Measurements from ENCODE around the gene PKHD1.

The PKHD1 gene

GRCh38 chr6:51792273-51793030 is 295.0 kb downstream of the PKHD1 start:
- H3K36me3 Mint-ChIP-seq (ENCODE audit: low read depth): no peaks in the 10 kb centered on the region
- H3K9me3 Mint-ChIP-seq: peaks cover 11% of the 10 kb centered on the region
- DNase-seq (no peak), ATAC-seq (no peak)
- H3K4me1 Mint-ChIP-seq: no peaks in the 10 kb centered on the region
- no peak overlapping the region for H3K4me3 Mint-ChIP-seq
- no peak overlapping the region for H3K27ac Mint-ChIP-seq
- H3K27me3 Mint-ChIP-seq: no peaks in the 10 kb centered on the region

GRCh38 chr6:51790946-51791345 is 296.5 kb downstream of the PKHD1 start:
- no peaks in the 10 kb centered on the region for H3K36me3 Mint-ChIP-seq (ENCODE audit: low read depth)
- no peak overlapping the region for H3K4me3 Mint-ChIP-seq
- H3K27ac Mint-ChIP-seq: no peak overlapping the region
- no peaks in the 10 kb centered on the region for H3K27me3 Mint-ChIP-seq
- H3K9me3 Mint-ChIP-seq: peaks cover 10% of the 10 kb centered on the region
- H3K4me1 Mint-ChIP-seq: no peaks in the 10 kb centered on the region
- ATAC-seq: no peak
- no peak for DNase-seq

- Mint-ChIP-seq H3K27ac (no peak overlapping the region), H3K4me3 (no peak overlapping the region), H3K4me1 (no peaks in the 10 kb centered on the region), H3K9me3 (no peaks in the 10 kb centered on the region), H3K27me3 (no peaks in the 10 kb centered on the region), H3K36me3 (ENCODE audit: low read depth) (no peaks in the 10 kb centered on the region)
- ATAC-seq: no peak
- DNase-seq: no peak
Observed at GRCh38 chr6:51788121-51788520, 299.3 kb downstream of the PKHD1 start.

DNA sequence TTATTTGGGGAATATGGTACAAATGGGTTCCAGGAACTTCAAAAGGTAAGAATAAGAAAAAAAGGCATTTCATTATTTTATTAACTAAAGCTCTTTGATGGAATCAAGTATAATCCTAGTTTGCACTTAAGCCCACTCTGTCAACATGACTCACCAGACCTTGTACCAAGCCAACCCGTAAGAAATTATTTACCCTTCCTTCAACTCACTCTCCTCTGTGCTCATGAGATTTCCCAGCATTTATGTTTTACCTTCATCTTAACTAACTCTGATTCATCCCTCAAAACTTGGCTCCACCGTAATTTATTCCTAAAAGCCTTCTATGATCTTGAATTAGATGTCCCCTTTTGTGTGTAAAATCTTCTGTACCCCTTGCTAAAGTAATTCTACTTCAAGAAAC is 308.7 kb downstream of the PKHD1 start:
- DNase-seq (no peak), ATAC-seq (no peak)
- H3K4me1 Mint-ChIP-seq: no peaks in the 10 kb centered on the region
- no peaks in the 10 kb centered on the region for H3K27me3 Mint-ChIP-seq
- no peak overlapping the region for H3K27ac Mint-ChIP-seq
- H3K36me3 Mint-ChIP-seq (ENCODE audit: low read depth): no peaks in the 10 kb centered on the region
- H3K4me3 Mint-ChIP-seq: no peak overlapping the region
- no peaks in the 10 kb centered on the region for H3K9me3 Mint-ChIP-seq

DNA sequence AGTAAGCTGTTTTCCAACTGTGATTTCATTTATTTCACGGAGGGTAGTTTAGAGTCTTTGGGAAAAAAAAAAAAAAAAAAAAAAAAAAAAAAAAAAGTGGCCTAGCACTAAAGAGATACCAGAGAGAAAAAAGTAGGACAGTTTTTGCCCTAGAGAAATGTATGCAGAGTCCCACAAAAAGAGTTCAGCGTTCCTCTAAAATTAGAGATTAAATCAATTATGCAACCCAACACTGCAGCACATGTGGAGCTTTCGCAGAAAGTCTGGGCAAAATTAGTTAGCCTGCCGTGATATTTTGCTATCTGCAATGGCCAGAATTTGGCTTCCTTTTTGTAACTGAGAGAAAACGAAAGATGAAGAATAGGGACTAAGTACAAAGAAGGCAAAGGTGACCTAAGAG is 309.8 kb downstream of the PKHD1 start:
- Mint-ChIP-seq H3K4me1 (no peaks in the 10 kb centered on the region), H3K4me3 (no peak overlapping the region), H3K27ac (no peak overlapping the region), H3K27me3 (no peaks in the 10 kb centered on the region), H3K9me3 (no peaks in the 10 kb centered on the region), H3K36me3 (ENCODE audit: low read depth) (no peaks in the 10 kb centered on the region)
- DNase-seq: no peak
- no peak for ATAC-seq

DNA sequence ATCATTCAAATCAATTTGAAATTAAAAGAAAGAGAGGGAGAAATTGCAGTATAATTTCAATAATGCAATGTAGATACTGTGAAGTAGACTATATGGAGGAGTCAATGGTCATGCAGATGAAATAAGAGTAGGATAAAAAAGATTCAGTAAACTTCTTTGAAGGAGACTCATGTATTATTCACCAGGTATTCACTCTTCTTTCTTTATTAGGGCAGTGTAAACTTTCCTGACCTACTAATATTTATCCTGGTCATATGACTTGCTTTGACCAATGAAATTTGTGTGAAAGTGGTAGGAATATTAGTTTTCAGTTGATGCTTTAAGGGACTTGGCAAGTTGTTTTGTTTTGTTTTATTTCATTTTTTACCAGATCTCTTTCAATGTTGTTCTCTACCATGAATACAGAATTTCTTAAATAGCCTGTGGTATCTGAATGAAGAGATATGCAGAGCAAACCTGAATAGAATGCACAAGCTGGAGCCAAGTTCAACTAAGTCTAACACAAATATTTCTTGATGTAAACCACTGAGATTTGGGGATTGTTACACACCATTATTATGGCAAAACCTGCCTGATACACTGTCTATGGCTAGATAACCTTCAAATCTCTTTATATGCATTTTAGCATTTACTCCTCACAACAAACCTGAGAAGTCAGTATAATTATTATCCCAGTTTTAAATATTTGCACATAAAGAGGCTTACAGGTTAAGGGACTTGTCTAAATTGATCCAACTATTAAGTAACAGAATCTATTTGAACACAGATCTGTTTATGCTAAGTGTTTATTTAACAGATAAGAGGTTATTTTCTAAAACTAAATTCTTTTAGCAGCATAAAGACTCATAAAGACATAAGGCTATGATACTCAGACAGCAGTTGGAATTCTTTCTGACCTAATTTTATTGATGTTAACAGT is 311.2 kb downstream of the PKHD1 start:
- no peaks in the 10 kb centered on the region for H3K4me1 Mint-ChIP-seq
- DNase-seq: no peak
- H3K4me3 Mint-ChIP-seq: no peak overlapping the region
- no peaks in the 10 kb centered on the region for H3K36me3 Mint-ChIP-seq (ENCODE audit: low read depth)
- H3K27me3 Mint-ChIP-seq: no peaks in the 10 kb centered on the region
- no peak overlapping the region for H3K27ac Mint-ChIP-seq
- ATAC-seq: no peak
- no peaks in the 10 kb centered on the region for H3K9me3 Mint-ChIP-seq

DNA sequence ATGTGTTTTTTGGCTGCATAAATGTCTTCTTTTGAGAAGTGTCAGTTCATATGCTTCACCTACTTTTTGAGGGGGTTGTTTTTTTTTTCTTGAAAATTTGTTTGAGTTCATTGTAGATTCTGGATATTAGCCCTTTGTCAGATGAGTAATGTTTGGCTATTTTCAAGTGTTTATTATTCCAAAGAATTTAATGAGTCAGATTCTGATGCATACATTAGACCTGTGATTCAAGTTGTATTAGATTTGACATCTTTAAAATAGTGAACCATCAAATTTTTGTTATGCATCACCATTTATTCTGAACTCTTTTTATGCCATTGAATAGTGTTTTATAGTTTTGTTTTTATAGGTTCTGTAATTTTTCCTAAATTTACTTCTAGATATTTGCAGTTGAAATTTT is 319.3 kb downstream of the PKHD1 start:
- H3K4me3 Mint-ChIP-seq: no peak overlapping the region
- no peaks in the 10 kb centered on the region for H3K36me3 Mint-ChIP-seq (ENCODE audit: low read depth)
- H3K27me3 Mint-ChIP-seq: no peaks in the 10 kb centered on the region
- DNase-seq: no peak
- no peak for ATAC-seq
- H3K9me3 Mint-ChIP-seq: peaks cover 15% of the 10 kb centered on the region
- H3K4me1 Mint-ChIP-seq: no peaks in the 10 kb centered on the region
- no peak overlapping the region for H3K27ac Mint-ChIP-seq

GRCh38 chr6:51765230-51765629 is 322.2 kb downstream of the PKHD1 start:
- no peak for ATAC-seq
- Mint-ChIP-seq H3K9me3 (peaks cover 16% of the 10 kb centered on the region), H3K4me3 (no peak overlapping the region), H3K27ac (no peak overlapping the region), H3K36me3 (ENCODE audit: low read depth) (no peaks in the 10 kb centered on the region), H3K4me1 (no peaks in the 10 kb centered on the region), H3K27me3 (no peaks in the 10 kb centered on the region)
- DNase-seq: no peak

GRCh38 chr6:51753635-51754034 is 333.8 kb downstream of the PKHD1 start:
- no peaks in the 10 kb centered on the region for H3K36me3 Mint-ChIP-seq (ENCODE audit: low read depth)
- no peak for DNase-seq
- no peak for ATAC-seq
- no peaks in the 10 kb centered on the region for H3K27me3 Mint-ChIP-seq
- peaks cover 2% of the 10 kb centered on the region for H3K9me3 Mint-ChIP-seq
- H3K27ac Mint-ChIP-seq: no peak overlapping the region
- H3K4me3 Mint-ChIP-seq: no peak overlapping the region
- no peaks in the 10 kb centered on the region for H3K4me1 Mint-ChIP-seq

GRCh38 chr6:51743999-51744398 is 343.4 kb downstream of the PKHD1 start:
- Mint-ChIP-seq H3K36me3 (ENCODE audit: low read depth) (no peaks in the 10 kb centered on the region), H3K27me3 (peaks cover 2% of the 10 kb centered on the region), H3K9me3 (peaks cover 8% of the 10 kb centered on the region), H3K4me3 (no peak overlapping the region), H3K27ac (no peak overlapping the region), H3K4me1 (no peaks in the 10 kb centered on the region)
- DNase-seq (no peak), ATAC-seq (no peak)

GRCh38 chr6:51740658-51741057 is 346.8 kb downstream of the PKHD1 start:
- no peak overlapping the region for H3K4me3 Mint-ChIP-seq
- H3K9me3 Mint-ChIP-seq: no peaks in the 10 kb centered on the region
- no peak for ATAC-seq
- no peak for DNase-seq
- H3K4me1 Mint-ChIP-seq: no peaks in the 10 kb centered on the region
- H3K36me3 Mint-ChIP-seq (ENCODE audit: low read depth): no peaks in the 10 kb centered on the region
- H3K27me3 Mint-ChIP-seq: peaks cover 4% of the 10 kb centered on the region
- no peak overlapping the region for H3K27ac Mint-ChIP-seq

DNA sequence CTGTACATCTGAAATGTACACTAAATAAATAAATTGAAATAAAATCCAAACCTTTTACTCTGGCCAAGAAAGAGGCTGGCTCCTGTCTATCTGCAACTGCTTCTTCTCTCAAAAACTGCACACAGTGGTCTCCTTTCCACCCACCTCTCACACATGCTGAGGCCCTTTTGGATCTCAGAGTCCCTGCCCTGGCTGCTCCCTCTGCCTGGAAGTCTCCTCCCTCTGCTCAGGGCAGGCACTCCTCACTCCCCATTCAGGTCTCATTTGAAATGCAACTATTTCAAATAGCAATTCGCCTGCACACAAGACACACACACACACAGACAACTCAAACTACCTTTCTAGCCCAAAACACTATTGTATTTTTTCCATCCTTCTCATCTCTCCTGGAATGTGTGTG is 348.8 kb downstream of the PKHD1 start:
- Mint-ChIP-seq H3K9me3 (no peaks in the 10 kb centered on the region), H3K27ac (no peak overlapping the region), H3K4me3 (no peak overlapping the region), H3K27me3 (peaks cover 4% of the 10 kb centered on the region), H3K4me1 (no peaks in the 10 kb centered on the region), H3K36me3 (ENCODE audit: low read depth) (no peaks in the 10 kb centered on the region)
- no peak for ATAC-seq
- DNase-seq: no peak

DNA sequence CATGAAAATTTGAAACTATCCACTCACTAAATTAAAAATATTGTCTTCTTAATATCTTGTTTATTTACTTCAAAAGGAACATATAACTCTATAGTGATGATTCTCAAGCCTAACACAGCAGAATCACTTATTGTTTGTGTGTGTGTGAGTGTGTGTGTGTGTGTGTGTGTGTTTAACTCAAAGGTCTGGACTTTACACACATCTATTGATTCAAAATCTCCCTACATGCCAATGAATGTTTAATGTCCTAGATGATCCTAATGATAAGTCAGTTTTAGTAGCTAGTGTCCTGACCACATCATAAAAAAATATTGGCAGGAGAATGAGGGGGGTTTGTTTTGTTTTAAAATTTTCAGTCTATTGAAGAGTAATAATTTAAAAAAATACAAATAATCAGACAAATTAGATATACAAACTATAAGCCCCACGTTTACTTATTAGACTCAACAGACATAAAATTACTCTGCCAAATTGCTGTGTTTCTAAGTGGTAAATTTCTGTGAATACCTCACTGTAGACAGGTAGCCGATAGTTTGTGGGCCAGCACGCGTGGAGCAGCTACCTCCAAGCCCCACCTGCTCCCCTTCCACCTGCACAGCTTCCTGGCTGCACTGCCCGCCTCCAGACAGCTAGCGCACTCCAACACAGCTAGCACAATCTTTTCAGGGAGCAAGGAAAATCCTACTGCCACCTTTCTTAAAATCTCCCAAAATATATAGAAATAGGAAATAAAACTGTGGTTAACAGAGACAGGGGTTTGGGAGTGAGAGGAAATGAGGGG is 349.6 kb downstream of the PKHD1 start:
- Mint-ChIP-seq H3K27me3 (peaks cover 4% of the 10 kb centered on the region), H3K27ac (no peak overlapping the region), H3K9me3 (peaks cover 3% of the 10 kb centered on the region), H3K36me3 (ENCODE audit: low read depth) (no peaks in the 10 kb centered on the region), H3K4me1 (no peaks in the 10 kb centered on the region), H3K4me3 (no peak overlapping the region)
- DNase-seq: no peak
- no peak for ATAC-seq

DNA sequence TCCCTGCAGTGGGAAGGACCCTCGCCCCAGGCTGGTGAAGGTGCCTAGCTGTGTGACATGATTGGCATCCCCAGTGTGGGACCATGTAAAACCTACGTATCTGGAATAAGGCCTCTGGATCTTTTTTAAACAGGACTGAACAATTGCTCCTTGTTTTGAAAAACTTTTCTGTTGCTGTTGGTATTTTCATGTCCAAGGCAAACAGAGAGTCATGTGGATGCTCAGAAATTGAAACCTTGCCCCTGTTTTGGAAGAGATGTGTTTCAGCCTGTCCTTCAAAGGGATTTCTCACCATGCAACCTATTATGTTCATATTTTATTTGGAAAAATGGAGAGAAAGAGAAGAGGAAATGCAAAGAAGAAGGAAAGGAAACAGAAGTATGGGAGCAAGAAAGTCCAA is 362.3 kb downstream of the PKHD1 start:
- no peak for DNase-seq
- H3K36me3 Mint-ChIP-seq (ENCODE audit: low read depth): no peaks in the 10 kb centered on the region
- no peaks in the 10 kb centered on the region for H3K9me3 Mint-ChIP-seq
- no peaks in the 10 kb centered on the region for H3K27me3 Mint-ChIP-seq
- no peak overlapping the region for H3K27ac Mint-ChIP-seq
- ATAC-seq: no peak
- H3K4me1 Mint-ChIP-seq: no peaks in the 10 kb centered on the region
- H3K4me3 Mint-ChIP-seq: no peak overlapping the region

DNA sequence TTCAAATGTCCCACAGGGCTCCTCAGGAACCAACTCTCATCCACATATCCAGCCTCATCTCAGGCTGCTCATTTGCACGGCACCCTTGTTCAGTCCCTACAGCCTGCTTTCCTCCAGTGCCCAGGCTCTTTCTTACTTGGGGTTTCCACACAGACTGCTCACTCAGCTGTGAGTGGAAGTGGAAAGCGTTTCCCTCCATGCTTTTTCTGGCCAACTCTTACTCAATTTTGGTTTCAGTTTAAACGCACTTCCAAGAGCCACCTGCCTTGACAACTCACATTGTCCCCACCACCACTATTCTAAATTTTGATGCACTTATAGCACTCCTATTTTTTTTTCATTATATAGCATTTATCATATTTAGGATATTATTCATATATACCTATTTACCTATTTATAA is 367.1 kb downstream of the PKHD1 start:
- no peak overlapping the region for H3K4me3 Mint-ChIP-seq
- H3K36me3 Mint-ChIP-seq (ENCODE audit: low read depth): no peaks in the 10 kb centered on the region
- no peaks in the 10 kb centered on the region for H3K27me3 Mint-ChIP-seq
- no peak for ATAC-seq
- DNase-seq: no peak
- H3K9me3 Mint-ChIP-seq: no peaks in the 10 kb centered on the region
- H3K4me1 Mint-ChIP-seq: no peaks in the 10 kb centered on the region
- H3K27ac Mint-ChIP-seq: no peak overlapping the region

All from activated naive CD8-positive, alpha-beta T cell treated with anti-CD3 and anti-CD28 coated beads, Interleukin-2, amount 50 U/mL, for 24 hours (primary cell).